HepG2 (cell line): ENCODE measurements around the gene VPS13D.

ENCODE experiments used
- MLX ChIP-seq: IDR thresholded peaks from 2 replicates; pipeline ENCODE4 v1.6.1; 2016
- ZNF777 ChIP-seq: sonication (generic); formaldehyde crosslinking; IDR thresholded peaks from 2 replicates; pipeline ENCODE4 v1.4.0; 2020; ENCODE audit warnings: missing genetic modification reagents

GRCh38 chr1:12244078-12244477 is 14.2 kb downstream of the VPS13D start:
- no peak for TF ChIP-seq ZNF777 (CRISPR knock-in tag)
- no peak for TF ChIP-seq MLX
